Activated naive CD4-positive, alpha-beta T cell treated with Interleukin-2 at 50 U/mL for 16 hours (primary cell): Measurements from ENCODE around the gene PTH2R.
"Not testable (repeated sequence)": the region's sequence is repeated elsewhere in the genome, so short reads cannot be mapped to it uniquely, and the experiment has no call there.

ENCODE experiments used
- DNase-seq: peaks from one replicate; pipeline ENCODE4 v3.0.0-alpha.2; 2020

PTH2R gene

GRCh38 chr2:208396796-208397195 lies 9.8 kb upstream of the PTH2R start:
- DNase-seq = not testable (repeated sequence)

GRCh38 chr2:208399201-208399600 lies 7.4 kb upstream of the PTH2R start:
- no peak for DNase-seq

- DNase-seq = no peak
Measured at GRCh38 chr2:208407667-208408066, 1.1 kb downstream of the PTH2R start.

GRCh38 chr2:208413931-208414330 lies 7.3 kb downstream of the PTH2R start:
- no peak for DNase-seq

- no peak for DNase-seq
Measured at GRCh38 chr2:208415255-208415654, 8.7 kb downstream of the PTH2R start.

- no peak for DNase-seq
Measured at GRCh38 chr2:208415897-208416296, 9.3 kb downstream of the PTH2R start.

GRCh38 chr2:208426412-208427045 lies 19.9 kb downstream of the PTH2R start:
- DNase-seq = no peak

- no peak for DNase-seq
Measured at GRCh38 chr2:208437755-208438154, 31.2 kb downstream of the PTH2R start.

- DNase-seq = no peak
Measured at GRCh38 chr2:208440716-208441115, 34.1 kb downstream of the PTH2R start.

- DNase-seq = no peak
Measured at GRCh38 chr2:208441951-208442350, 35.4 kb downstream of the PTH2R start.

GRCh38 chr2:208447447-208447846 lies 40.9 kb downstream of the PTH2R start:
- not testable (repeated sequence) for DNase-seq

- DNase-seq = no peak
Measured at GRCh38 chr2:208451061-208451460, 44.5 kb downstream of the PTH2R start.

GRCh38 chr2:208454861-208455260 lies 48.3 kb downstream of the PTH2R start:
- no peak for DNase-seq

- no peak for DNase-seq
Measured at GRCh38 chr2:208463721-208464120, 57.1 kb downstream of the PTH2R start.

GRCh38 chr2:208464205-208464604 lies 57.6 kb downstream of the PTH2R start:
- no peak for DNase-seq

- DNase-seq = no peak
Measured at GRCh38 chr2:208466151-208466919, 59.7 kb downstream of the PTH2R start.

- no peak for DNase-seq
Measured at GRCh38 chr2:208466920-208467298, 60.3 kb downstream of the PTH2R start.

- DNase-seq = no peak
Measured at GRCh38 chr2:208467564-208467963, 61.0 kb downstream of the PTH2R start.

GRCh38 chr2:208477741-208478140 lies 71.1 kb downstream of the PTH2R start:
- no peak for DNase-seq

GRCh38 chr2:208479342-208479741 lies 72.8 kb downstream of the PTH2R start:
- DNase-seq = no peak

GRCh38 chr2:208481945-208482344 lies 75.4 kb downstream of the PTH2R start:
- DNase-seq = not testable (repeated sequence)

- DNase-seq = not testable (repeated sequence)
Measured at GRCh38 chr2:208482453-208483015, 75.9 kb downstream of the PTH2R start.

- DNase-seq = no peak
Measured at GRCh38 chr2:208485390-208485789, 78.8 kb downstream of the PTH2R start.
